Stimulated activated CD8-positive, alpha-beta memory T cell treated with anti-CD3 and anti-CD28 coated beads, Interleukin-4, amount 100 ng/mL, for 1 hour (primary cell): ENCODE data around the gene MRC2.
"Not testable (repeated sequence)": the region's sequence is repeated elsewhere in the genome, so short reads cannot be mapped to it uniquely, and the experiment has no call there.

ENCODE experiments used
- DNase-seq, 2 donors: peaks; one replicate each; pipeline ENCODE4 v3.0.0-alpha.2; 2020; ENCODE audit warnings: low read depth in 2 of 2, low spot score in 1 of 2

MRC2 gene

GRCh38 chr17:62676952-62677596 is 49.6 kb downstream of the MRC2 start:
- no peak for DNase-seq

DNA sequence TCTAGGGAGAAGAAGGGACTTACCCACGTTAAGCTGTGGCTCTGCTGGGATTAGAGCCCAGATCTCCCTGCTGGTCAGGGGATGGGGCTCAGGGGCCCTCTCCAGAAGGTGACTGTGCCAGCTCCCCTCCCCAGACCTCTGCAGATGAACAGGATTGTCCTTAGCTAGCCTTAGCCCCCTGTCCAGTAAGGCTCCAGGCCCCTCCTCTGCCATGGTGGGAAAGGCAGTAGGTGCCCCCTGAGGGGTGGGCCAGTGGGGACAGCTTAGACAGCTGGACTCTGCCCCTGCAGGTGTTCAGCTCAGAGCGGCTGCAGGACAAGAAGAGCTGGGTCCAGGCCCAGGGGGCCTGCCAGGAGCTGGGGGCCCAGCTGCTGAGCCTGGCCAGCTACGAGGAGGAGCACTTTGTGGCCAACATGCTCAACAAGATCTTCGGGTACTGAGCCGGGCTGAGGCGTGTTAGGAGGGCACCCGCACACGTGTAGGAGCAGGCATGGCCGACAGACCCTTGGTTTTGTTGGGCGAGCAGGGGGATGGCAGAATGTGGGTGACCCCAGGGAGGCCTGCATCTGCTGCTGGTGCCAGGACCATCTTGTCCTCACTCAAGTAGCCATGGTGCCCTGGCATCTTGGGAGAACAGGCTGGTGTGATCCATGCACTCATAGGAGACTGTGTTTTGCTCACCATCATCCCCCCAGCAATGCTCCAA is 50.9 kb downstream of the MRC2 start:
- no peak for DNase-seq

DNA sequence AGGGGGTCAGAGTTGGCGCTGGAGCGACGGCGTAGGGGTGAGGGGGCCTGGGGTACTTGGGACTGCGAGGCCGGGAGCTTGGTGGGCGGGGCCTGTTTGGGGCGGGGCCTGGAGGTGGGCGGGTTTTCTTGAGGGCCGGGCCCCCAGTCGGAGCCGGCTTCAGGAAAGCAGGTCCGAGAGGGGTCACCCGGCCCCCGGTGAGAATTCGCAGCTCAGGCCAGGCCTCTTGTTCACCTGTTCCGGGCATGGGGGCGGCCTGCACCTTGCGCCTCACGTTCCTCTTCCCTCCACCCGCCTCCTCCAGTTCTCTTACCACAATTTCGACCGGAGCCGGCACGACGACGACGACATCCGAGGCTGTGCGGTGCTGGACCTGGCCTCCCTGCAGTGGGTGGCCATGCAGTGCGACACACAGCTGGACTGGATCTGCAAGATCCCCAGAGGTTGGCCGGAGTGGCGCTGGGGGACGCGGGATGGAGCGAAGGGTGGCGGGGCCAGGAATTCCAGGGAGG is 52.5 kb downstream of the MRC2 start:
- DNase-seq: no peak

- no peak for DNase-seq
Measured at GRCh38 chr17:62680541-62681052, 53.1 kb downstream of the MRC2 start.

DNA sequence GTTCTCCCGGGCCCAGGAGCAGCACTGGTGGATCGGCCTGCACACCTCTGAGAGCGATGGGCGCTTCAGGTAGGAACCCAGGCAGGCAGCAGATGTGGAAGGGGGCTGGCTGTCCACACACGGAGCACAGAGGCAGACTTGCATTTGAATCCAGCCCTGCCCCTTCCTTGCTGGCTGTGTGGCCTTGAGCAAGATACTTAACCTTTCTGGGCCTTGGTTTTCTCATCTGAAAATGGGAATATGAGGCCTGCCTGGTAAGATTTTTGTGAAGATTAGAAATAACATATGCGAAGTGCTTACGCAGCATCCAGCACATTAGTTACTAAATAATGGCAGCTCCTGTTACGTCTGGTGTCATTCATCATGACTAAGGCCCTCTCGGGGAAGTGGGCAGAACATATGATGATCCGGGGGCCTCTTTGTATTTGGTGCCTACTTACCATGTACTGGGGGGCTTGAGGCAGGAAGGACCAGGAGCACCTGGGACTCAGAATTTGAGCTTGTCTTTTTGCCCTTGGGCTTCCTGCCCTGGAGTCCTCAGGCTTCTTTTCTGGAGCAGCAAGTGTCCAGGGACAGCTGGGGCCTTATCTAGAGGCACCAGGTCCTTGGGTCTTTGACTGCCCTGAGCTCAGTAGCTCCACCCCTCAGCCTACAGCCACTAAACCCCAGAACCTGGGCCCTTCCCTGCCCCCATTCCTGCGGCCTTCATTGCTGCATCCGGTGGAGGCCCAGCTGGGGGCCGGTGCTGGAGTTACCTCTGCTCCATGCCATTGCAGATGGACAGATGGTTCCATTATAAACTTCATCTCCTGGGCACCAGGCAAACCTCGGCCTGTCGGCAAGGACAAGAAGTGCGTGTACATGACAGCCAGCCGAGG is 53.8 kb downstream of the MRC2 start:
- no peak for DNase-seq

- no peak for DNase-seq
Measured at GRCh38 chr17:62681939-62682381, 54.5 kb downstream of the MRC2 start.

DNA sequence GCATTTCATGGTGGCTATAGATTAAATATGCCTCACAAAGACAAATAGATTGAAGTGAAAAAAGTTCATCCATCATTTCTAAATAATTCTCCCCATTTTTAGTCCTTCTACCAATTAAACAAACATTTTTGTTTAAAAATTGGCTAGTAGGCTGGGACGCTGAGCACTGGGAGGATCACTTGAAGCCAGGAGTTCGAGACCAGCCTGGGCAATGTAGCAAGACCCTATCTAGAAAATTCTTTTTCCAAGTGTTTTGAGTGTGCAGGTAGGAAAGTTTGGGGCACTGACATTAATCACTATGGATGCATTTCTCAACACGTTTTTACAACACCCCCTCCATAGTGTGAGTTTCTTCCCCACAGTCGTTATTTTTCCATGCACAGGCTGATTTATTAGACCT is 56.7 kb downstream of the MRC2 start:
- DNase-seq: no peak

DNA sequence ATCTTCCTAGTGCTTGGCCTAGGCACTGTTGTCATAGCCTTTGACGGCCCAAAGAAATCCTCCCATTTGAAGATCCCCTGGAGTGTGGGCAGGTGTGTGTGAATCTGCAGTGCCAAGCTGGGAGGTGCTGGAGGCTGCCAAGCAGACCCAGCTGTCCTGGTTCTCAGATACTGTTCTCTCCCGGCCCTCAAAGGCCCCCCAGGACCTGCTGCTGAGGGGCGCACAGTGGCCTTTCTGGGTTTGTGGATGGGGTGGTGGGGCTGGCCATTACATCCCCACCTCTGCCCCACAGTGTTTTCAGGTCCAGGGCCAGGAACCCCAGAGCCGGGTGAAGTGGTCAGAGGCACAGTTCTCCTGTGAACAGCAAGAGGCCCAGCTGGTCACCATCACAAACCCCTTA is 60.5 kb downstream of the MRC2 start:
- no peak for DNase-seq

DNA sequence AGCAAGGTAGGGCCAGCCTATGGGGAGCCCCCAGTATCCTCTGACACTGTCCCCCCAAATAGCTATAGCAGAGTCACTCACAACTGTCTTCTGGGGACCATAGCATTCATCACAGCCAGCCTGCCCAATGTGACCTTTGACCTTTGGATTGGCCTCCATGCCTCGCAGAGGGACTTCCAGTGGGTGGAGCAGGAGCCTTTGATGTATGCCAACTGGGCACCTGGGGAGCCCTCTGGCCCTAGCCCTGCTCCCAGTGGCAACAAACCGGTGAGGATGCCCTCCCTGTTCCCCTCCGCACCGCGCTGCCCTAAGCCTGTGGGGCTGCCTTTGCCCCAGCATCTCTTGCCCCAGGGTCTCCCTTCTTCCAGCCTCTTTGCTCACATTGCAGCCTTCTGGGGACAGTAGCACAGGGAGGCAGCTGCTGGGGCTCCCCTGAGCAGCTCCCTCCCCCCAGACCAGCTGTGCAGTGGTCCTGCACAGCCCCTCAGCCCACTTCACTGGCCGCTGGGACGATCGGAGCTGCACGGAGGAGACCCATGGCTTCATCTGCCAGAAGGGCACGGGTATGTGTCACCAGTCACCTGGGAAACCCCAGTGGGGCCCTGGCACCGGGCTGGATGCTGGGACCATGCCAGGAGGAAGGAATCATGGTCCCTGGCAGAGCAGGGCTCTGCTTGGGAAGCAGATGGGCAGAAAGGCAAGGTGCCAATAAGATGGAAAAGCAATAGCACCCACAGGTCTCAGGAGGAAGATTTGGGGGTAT is 61.1 kb downstream of the MRC2 start:
- DNase-seq: no peak

- DNase-seq: no peak
Measured at GRCh38 chr17:62689441-62690167, 62.1 kb downstream of the MRC2 start.

- DNase-seq: no peak
Measured at GRCh38 chr17:62690168-62690897, 62.9 kb downstream of the MRC2 start.

DNA sequence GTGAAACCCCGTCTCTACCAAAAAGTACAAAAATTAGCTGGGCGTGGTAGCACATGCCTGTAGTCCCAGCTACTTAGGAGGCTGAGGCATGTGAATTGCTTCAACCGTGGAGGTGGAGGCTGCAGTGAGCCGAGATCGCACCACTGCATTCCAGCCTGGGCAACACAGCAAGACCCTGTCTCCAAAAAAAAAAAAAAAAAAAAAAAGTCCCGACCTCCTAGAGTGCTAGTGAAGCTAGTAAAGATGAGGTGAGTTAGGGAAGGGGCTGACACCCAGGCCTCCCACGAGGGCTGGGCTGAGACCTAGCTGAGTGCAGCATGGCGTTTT is 64.1 kb downstream of the MRC2 start:
- not testable (repeated sequence) for DNase-seq

- DNase-seq: no peak
Measured at GRCh38 chr17:62692159-62692651, 64.7 kb downstream of the MRC2 start.

- DNase-seq: no peak
Measured at GRCh38 chr17:62692721-62693431, 65.4 kb downstream of the MRC2 start.

- no peak for DNase-seq
Measured at GRCh38 chr17:62693616-62694409, 66.3 kb downstream of the MRC2 start.

- not testable (repeated sequence) for DNase-seq
Measured at GRCh38 chr17:62695093-62695738, 67.7 kb downstream of the MRC2 start.

DNA sequence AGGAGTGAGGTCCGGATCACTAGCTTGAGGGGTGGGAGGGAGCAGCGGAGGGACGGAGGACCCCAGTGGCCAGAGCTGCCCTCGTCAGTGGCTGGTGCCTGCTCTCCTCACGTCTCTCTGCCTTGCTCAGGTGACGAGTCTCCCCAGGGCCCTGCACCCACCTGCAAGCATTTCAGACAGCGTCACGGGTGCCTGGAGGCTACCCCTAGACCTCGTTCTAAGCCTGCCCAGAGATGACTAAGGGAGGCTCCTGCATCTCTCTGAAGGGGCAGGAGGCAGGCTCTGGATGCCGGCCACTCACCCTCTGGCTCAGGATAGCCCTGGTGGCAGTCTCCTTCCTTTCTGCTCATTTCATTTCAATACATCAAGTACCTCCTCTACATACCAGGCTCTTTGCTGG is 68.8 kb downstream of the MRC2 start:
- DNase-seq: no peak
